Measurements from ENCODE around the gene HOXB4.

HOXB4 gene

GRCh38 chr17:48577946-48578615 is at the start of gene HOXB4:
HOXB4 (minus strand) TSS chr17:48578350; CDS start chr17:48578319, 31 bp downstream.
- no peak for DNase-seq (ENCODE audit: low read depth)

- no peak for DNase-seq (ENCODE audit: low read depth)
Observed at GRCh38 chr17:48627118-48627597, 49.0 kb upstream of the HOXB4 start.

GRCh38 chr17:48626245-48627117 is 48.3 kb upstream of the HOXB4 start, which contains the start of gene HOXB9:
HOXB9 (minus strand) TSS chr17:48626358; CDS start chr17:48626269, 89 bp downstream.
- no peak for DNase-seq (ENCODE audit: low read depth)

GRCh38 chr17:48625495-48626244 is 47.5 kb upstream of the HOXB4 start:
- DNase-seq (ENCODE audit: low read depth) = no peak

- no peak for DNase-seq (ENCODE audit: low read depth)
Observed at GRCh38 chr17:48624544-48625494, 46.7 kb upstream of the HOXB4 start.

- no peak for DNase-seq (ENCODE audit: low read depth)
Observed at GRCh38 chr17:48624118-48624517, 46.0 kb upstream of the HOXB4 start.

GRCh38 chr17:48623583-48623982 is 45.4 kb upstream of the HOXB4 start:
- no peak for DNase-seq (ENCODE audit: low read depth)

GRCh38 chr17:48622857-48623256 is 44.7 kb upstream of the HOXB4 start:
- DNase-seq (ENCODE audit: low read depth) = no peak

GRCh38 chr17:48621410-48622392 is 43.6 kb upstream of the HOXB4 start:
- no peak for DNase-seq (ENCODE audit: low read depth)

GRCh38 chr17:48620461-48621139 is 42.5 kb upstream of the HOXB4 start:
- no peak for DNase-seq (ENCODE audit: low read depth)

GRCh38 chr17:48619826-48620449 is 41.8 kb upstream of the HOXB4 start:
- DNase-seq (ENCODE audit: low read depth) = no peak

- DNase-seq (ENCODE audit: low read depth) = no peak
Observed at GRCh38 chr17:48618256-48618896, 40.2 kb upstream of the HOXB4 start.

GRCh38 chr17:48617471-48618255 is 39.5 kb upstream of the HOXB4 start:
- no peak for DNase-seq (ENCODE audit: low read depth)

- DNase-seq (ENCODE audit: low read depth) = no peak
Observed at GRCh38 chr17:48616717-48617470, 38.7 kb upstream of the HOXB4 start.

GRCh38 chr17:48615963-48616716 is 38.0 kb upstream of the HOXB4 start:
- DNase-seq (ENCODE audit: low read depth) = no peak

Data from GM04504 (cell line).